ENCODE data around the gene TEX53. TPM values are rescaled to one million over a fixed set of nuclear protein-coding genes. Genes with fewer than 3 reads are reported as not detected.

Gene TEX53
- polyA plus RNA-seq, 4 donors = not detected

GRCh38 chr9:114680259-114681001, 22.8 kb upstream of the TEX53 start:
- DNase-seq (ENCODE audit: low read depth in 4 of 4, low spot score in 3 of 4) = no peak

- DNase-seq (ENCODE audit: low read depth in 4 of 4, low spot score in 3 of 4) = no peak
These were observed 21.2 kb upstream of the TEX53 start for GRCh38 chr9:114678795-114679194.

- no peak for DNase-seq (ENCODE audit: low read depth in 4 of 4, low spot score in 3 of 4)
These were observed 20.5 kb upstream of the TEX53 start for GRCh38 chr9:114678130-114678529.

- peak in 2 of 4 donors; percentile 17 to 55 for DNase-seq (ENCODE audit: low read depth in 4 of 4, low spot score in 3 of 4)
These were observed 19.8 kb upstream of the TEX53 start for GRCh38 chr9:114677418-114677817.

- no peak for DNase-seq (ENCODE audit: low read depth in 4 of 4, low spot score in 3 of 4)
These were observed 19.3 kb upstream of the TEX53 start for GRCh38 chr9:114676901-114677300.

GRCh38 chr9:114674798-114675540, 17.4 kb upstream of the TEX53 start:
- no peak for DNase-seq (ENCODE audit: low read depth in 4 of 4, low spot score in 3 of 4)

GRCh38 chr9:114674076-114674797, 16.6 kb upstream of the TEX53 start:
- no peak for DNase-seq (ENCODE audit: low read depth in 4 of 4, low spot score in 3 of 4)

GRCh38 chr9:114671605-114672004, 14.0 kb upstream of the TEX53 start:
- DNase-seq (ENCODE audit: low read depth in 4 of 4, low spot score in 3 of 4) = no peak

GRCh38 chr9:114669961-114670360, 12.4 kb upstream of the TEX53 start:
- DNase-seq (ENCODE audit: low read depth in 4 of 4, low spot score in 3 of 4) = no peak

- DNase-seq (ENCODE audit: low read depth in 4 of 4, low spot score in 3 of 4) = no peak
These were observed 10.5 kb upstream of the TEX53 start for GRCh38 chr9:114668146-114668545.

- DNase-seq (ENCODE audit: low read depth in 4 of 4, low spot score in 3 of 4) = no peak
These were observed 9.2 kb upstream of the TEX53 start for GRCh38 chr9:114666851-114667250.

GRCh38 chr9:114666401-114666800, 8.8 kb upstream of the TEX53 start:
- no peak for DNase-seq (ENCODE audit: low read depth in 4 of 4, low spot score in 3 of 4)

GRCh38 chr9:114664181-114664580, 6.6 kb upstream of the TEX53 start:
- DNase-seq (ENCODE audit: low read depth in 4 of 4, low spot score in 3 of 4) = no peak

GRCh38 chr9:114662081-114662989, 4.7 kb upstream of the TEX53 start:
- DNase-seq (ENCODE audit: low read depth in 4 of 4, low spot score in 3 of 4) = peak in 1 of 4 donors; percentile 22

- DNase-seq (ENCODE audit: low read depth in 4 of 4, low spot score in 3 of 4) = no peak
These were observed 1.3 kb downstream of the TEX53 start for GRCh38 chr9:114656301-114656700.

- no peak for DNase-seq (ENCODE audit: low read depth in 4 of 4, low spot score in 3 of 4)
These were observed 1.9 kb downstream of the TEX53 start for GRCh38 chr9:114655689-114656088.

GRCh38 chr9:114653556-114654159, 3.9 kb downstream of the TEX53 start:
- DNase-seq (ENCODE audit: low read depth in 4 of 4, low spot score in 3 of 4) = peak in 3 of 4 donors; percentile 40 to 61 (median 51)

- no peak for DNase-seq (ENCODE audit: low read depth in 4 of 4, low spot score in 3 of 4)
These were observed 4.6 kb downstream of the TEX53 start for GRCh38 chr9:114652776-114653555.

GRCh38 chr9:114643896-114644295, 13.7 kb downstream of the TEX53 start:
- DNase-seq (ENCODE audit: low read depth in 4 of 4, low spot score in 3 of 4) = no peak

Data from left renal pelvis (tissue), 4 donors.